AG09309 (cell line): ENCODE data around the gene ITSN1.

Experiments
- DNase-seq: peaks from one replicate; pipeline ENCODE4 v3.0.0-alpha.2; 2010; ENCODE audit warnings: low read depth
- H3K4me3 ChIP-seq: 2 replicates; pipeline ENCODE4 v1.5.1; 2011; ENCODE audit warnings: mild to moderate bottlenecking, low read depth, low read length, moderate library complexity; ENCODE audit not compliant: control insufficient read depth
- TF ChIP-seq, protein P1 (sequence below): IDR thresholded peaks from 2 replicates; pipeline ENCODE4 v1.5.1; 2011; ENCODE audit warnings: mild to moderate bottlenecking, low read depth, low read length, inconsistent platforms; ENCODE audit not compliant: insufficient read depth, control insufficient read depth; ENCODE audit errors: missing control alignments

ITSN1 gene

DNA sequence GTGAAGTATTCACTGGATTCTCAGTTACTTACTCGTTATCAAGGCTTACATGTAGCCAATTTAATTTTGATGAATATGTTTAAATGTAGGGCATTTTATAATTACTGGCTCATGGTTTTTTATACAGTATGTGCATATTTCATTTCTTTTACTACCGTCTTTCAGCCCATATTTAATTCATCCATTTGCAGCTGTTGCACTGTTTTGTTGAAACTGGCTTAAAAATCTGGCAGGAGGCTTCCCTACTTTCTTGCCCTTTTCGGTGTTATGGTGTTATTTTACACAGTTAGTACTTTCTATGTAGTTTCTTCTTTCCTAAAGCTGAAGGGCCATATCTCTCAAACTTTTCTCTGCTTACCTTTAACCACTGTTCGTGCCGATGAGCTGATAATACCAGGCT, 54.2 kb downstream of the ITSN1 start:
- DNase-seq: no peak
- TF ChIP-seq, protein P1, sequence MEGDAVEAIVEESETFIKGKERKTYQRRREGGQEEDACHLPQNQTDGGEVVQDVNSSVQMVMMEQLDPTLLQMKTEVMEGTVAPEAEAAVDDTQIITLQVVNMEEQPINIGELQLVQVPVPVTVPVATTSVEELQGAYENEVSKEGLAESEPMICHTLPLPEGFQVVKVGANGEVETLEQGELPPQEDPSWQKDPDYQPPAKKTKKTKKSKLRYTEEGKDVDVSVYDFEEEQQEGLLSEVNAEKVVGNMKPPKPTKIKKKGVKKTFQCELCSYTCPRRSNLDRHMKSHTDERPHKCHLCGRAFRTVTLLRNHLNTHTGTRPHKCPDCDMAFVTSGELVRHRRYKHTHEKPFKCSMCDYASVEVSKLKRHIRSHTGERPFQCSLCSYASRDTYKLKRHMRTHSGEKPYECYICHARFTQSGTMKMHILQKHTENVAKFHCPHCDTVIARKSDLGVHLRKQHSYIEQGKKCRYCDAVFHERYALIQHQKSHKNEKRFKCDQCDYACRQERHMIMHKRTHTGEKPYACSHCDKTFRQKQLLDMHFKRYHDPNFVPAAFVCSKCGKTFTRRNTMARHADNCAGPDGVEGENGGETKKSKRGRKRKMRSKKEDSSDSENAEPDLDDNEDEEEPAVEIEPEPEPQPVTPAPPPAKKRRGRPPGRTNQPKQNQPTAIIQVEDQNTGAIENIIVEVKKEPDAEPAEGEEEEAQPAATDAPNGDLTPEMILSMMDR: no peak
- H3K4me3 ChIP-seq: no peak overlapping the region

DNA sequence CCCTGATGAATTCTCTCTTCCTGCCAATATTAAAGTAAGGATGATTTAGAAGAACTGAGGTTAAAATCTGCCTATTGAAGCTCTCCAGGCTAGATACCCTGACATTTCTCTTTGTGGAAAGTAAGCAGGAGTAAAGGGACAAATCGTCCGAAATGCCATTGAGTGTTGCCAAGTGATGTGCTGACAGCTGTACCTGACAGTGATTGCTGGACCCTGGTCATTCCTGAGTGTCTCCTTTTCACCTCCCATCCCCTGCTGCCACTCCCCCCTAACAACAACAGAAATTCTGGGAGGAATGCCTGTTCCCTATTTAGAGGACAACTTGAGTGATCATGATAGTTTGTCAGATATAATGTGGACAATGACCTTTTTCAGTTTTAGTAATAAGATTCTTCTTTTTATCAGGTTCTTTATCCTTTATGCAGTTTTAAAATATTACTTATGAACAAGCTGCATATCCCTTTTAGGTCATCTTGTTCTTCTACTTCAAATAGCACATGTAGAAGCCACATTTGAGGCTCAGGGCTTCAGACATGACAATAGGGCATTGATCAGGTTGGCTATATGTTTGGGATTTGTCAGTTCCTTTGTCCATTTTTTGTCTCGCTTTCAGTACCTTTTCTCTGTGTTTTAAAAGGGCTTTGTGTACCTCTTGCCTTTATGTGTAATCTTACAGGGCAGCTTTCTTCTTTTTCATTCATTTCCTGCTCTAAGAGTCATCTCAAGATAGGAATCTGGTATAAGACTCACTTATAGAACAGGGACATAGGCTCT, 56.0 kb downstream of the ITSN1 start:
- no peak overlapping the region for H3K4me3 ChIP-seq
- TF ChIP-seq, protein P1: no peak
- DNase-seq: no peak

DNA sequence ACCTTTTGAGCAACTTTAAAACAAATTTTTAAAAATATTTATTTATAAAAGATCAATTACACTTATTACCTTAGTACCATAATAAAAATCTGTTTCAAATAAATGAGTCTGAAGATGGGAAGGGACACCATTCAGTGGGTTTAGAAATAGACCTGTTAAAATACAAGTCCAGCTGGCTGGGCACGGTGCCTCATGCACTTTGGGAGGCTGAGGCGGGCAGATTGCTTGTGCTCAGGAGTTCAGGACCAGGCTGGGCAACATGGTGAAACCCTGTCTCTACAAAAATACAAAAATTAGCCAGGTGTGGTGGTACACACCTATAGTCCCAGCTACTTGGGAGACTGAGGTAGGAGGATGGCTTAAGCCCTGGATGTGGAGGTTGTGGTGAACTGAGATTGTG, 57.0 kb downstream of the ITSN1 start:
- TF ChIP-seq, protein P1: no peak

DNA sequence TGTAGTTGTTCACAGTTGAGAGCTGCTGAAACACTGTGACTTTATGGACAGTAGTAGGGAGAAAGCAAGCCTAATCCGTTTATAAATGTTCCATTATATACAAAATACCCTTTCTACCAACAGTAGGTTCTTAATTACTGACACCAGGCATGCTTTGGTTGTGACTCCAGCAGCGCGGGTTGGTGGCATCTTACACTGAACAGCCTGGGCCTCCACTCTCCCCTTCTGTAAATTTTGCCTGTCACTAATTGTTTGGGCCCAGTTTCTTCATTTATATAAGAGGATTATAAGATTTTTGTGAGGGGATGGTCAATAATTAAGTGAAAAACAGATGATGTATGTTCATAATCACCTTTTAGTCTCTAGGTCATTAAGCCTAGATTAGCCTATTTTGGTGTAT, 58.2 kb downstream of the ITSN1 start:
- TF ChIP-seq, protein P1: no peak
- no peak overlapping the region for H3K4me3 ChIP-seq
- no peak for DNase-seq

More for the DNA sequence above, 57.0 kb downstream of the ITSN1 start:
- no peak overlapping the region for H3K4me3 ChIP-seq
- no peak for DNase-seq

DNA sequence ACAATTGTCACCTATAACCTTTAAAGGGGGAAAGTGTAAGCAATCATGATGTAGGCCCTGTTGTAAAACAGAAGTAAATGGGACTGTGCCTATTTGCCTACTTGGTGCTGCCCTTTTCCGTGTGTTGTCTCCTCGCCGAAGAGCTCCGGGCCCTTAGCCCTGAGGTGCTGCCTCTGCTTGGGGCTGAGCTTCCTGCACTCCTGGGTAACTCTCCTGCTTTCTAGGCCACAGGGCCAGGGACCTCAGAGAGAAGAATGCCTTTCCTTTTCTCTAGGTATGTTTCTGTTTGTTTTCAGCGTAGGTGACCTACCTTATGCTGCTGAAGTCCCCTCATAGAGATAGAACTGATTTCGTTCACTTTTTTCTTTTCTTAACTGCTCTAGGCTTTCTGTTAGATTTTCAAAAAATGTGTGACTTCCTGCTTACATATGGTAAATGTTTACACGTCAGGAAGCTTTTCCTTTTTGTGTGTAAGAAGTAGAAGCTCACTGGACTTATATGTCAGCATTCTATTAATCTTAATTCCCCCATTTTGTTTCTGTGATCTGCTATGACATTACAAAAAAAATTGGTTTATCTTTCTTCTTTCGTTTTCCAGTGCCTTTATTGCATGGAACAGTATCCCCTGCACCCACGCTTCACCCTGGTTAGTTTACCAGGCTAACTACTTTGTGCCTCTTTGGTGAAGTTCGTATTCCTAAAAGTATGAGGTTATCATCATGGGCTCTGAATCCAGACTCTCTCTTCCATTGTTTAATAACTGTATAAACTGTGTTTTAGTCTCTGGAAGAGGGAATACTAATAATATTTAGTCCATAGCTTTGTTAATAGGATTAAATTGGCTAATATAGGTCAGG, 61.7 kb downstream of the ITSN1 start:
- no peak for DNase-seq
- TF ChIP-seq, protein P1: no peak
- no peak overlapping the region for H3K4me3 ChIP-seq

DNA sequence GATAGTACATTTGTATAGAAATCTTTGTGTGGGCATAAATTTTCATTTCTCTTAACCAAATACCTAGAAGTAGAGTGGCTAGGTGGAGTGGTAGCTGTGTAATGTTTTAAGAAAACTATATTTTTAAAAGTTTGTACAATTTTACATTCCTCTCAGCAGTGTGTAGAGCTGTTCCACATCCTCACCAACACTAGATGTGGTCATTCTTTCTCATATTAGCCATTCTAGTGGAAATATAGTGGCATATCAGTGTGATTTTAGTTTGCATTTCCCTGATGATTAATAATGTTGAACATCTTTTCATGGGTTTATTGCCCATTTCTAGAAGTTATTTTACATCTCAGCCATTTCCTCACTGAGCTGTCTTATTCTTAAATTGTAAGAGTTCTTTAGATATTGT, 65.5 kb downstream of the ITSN1 start:
- TF ChIP-seq, protein P1: no peak
- H3K4me3 ChIP-seq: no peak overlapping the region
- no peak for DNase-seq
